Left ventricle myocardium inferior (tissue), 1 donor: Measurements from ENCODE around the gene AMN1. TPM values are rescaled to one million over a fixed set of nuclear protein-coding genes. Genes with fewer than 3 reads are reported as not detected.

Experiments
- DNase-seq: peaks from one replicate; pipeline ENCODE4 v3.0.0-alpha.2; 2020
- H3K27ac ChIP-seq: fragments of 200-600 bp; replicated peaks from 2 replicates; pipeline ENCODE4 v1.8.0; 2021
- H3K27me3 ChIP-seq: fragments of 200-600 bp; 2 replicates; pipeline ENCODE4 v1.8.0; 2021; ENCODE audit warnings: low read depth
- H3K36me3 ChIP-seq: fragments of 200-600 bp; 2 replicates; pipeline ENCODE4 v1.8.0; 2021
- H3K4me1 ChIP-seq: fragments of 200-600 bp; 2 replicates; pipeline ENCODE4 v1.8.0; 2021
- H3K4me3 ChIP-seq: fragments of 200-600 bp; 2 replicates; pipeline ENCODE4 v1.8.0; 2021; ENCODE audit warnings: mild to moderate bottlenecking, moderate library complexity
- H3K9me3 ChIP-seq: fragments of 200-600 bp; replicated peaks from 2 replicates; pipeline ENCODE4 v1.8.0; 2021
- CTCF ChIP-seq: fragments of 200-600 bp; IDR thresholded peaks from 2 replicates; pipeline ENCODE4 v1.8.0; 2021; ENCODE audit warnings: antibody characterized with exemption, mild to moderate bottlenecking, borderline replicate concordance
- intact Hi-C: fragments of 100-400 bp; cut with micrococcal nuclease; formaldehyde crosslinking; loops from one replicate; pipeline ENCODE4 v1.11.0; 2022
- total RNA-seq: library from RNA; stranded (reverse); fragmentation: NEBNext Ultra II Directional; extraction: Animal tissue kit (Norgen Biotek cat#: 25700); gene quantifications from one replicate; pipeline ENCODE4 v1.2.1, GENCODE V29; 2021
- donor health status: DM: no; HTN: yes; CAD: no; lungs with severe emphysema.

The AMN1 gene
- total RNA-seq, 1 donor from 2014 or later, result 13.9 TPM

GRCh38 chr12:31663576-31663975, 65.2 kb downstream of the AMN1 start:
- no peak for TF ChIP-seq CTCF

GRCh38 chr12:31662176-31662849, 66.5 kb downstream of the AMN1 start:
- intact Hi-C loops, result no loop called here
- no peak for TF ChIP-seq CTCF
- peaks cover 28% of the 10 kb centered on the region for H3K4me1 ChIP-seq

More at GRCh38 chr12:31663576-31663975, 65.2 kb downstream of the AMN1 start:
- no peak overlapping the region for H3K27ac ChIP-seq
- no peak for DNase-seq
- H3K9me3 ChIP-seq, result peaks cover 4% of the 10 kb centered on the region
- intact Hi-C loops, result no loop called here
- no peaks in the 10 kb centered on the region for H3K27me3 ChIP-seq
- H3K4me1 ChIP-seq, result peaks cover 24% of the 10 kb centered on the region
- peaks cover 16% of the 10 kb centered on the region for H3K36me3 ChIP-seq
- H3K4me3 ChIP-seq, result no peak overlapping the region

GRCh38 chr12:31659087-31659942, 69.5 kb downstream of the AMN1 start, which contains the start of gene ETFBKMT:
TSS of gene ETFBKMT (plus strand) at chr12:31659688. CDS start at chr12:31661954, 2,266 bp downstream.
- intact Hi-C loops, result loop anchor here (10.0 kb wide), 1 partner anchor 645 kb away; no protein-coding TSS in a partner anchor
- H3K27ac ChIP-seq, result peak within 1 kb of the TSS; percentile 98
- H3K9me3 ChIP-seq, result no peaks in the 10 kb centered on the region
- H3K4me1 ChIP-seq, result peaks cover 28% of the 10 kb centered on the region
- peak within 1 kb of the TSS; percentile 86 for H3K4me3 ChIP-seq
- DNase-seq, result peak; percentile 84
- peaks cover 16% of the 10 kb centered on the region for H3K36me3 ChIP-seq
- TF ChIP-seq CTCF, result peak; percentile 67
- no peaks in the 10 kb centered on the region for H3K27me3 ChIP-seq

More at GRCh38 chr12:31662176-31662849, 66.5 kb downstream of the AMN1 start:
- DNase-seq, result no peak
- Histone ChIP-seq H3K27me3 (no peaks in the 10 kb centered on the region), H3K36me3 (peaks cover 16% of the 10 kb centered on the region), H3K27ac (no peak overlapping the region), H3K4me3 (no peak overlapping the region), H3K9me3 (no peaks in the 10 kb centered on the region)

- H3K36me3 ChIP-seq, result peaks cover 16% of the 10 kb centered on the region
- no peak for DNase-seq
- peaks cover 28% of the 10 kb centered on the region for H3K4me1 ChIP-seq
- H3K4me3 ChIP-seq, result peak overlapping the region; percentile 86
- H3K9me3 ChIP-seq, result no peaks in the 10 kb centered on the region
- TF ChIP-seq CTCF, result no peak
- no peaks in the 10 kb centered on the region for H3K27me3 ChIP-seq
- H3K27ac ChIP-seq, result peak overlapping the region; percentile 98
- intact Hi-C loops, result loop anchor here (10.0 kb wide), 1 partner anchor 646 kb away; no protein-coding TSS in a partner anchor
These were observed 70.2 kb downstream of the AMN1 start for GRCh38 chr12:31658471-31659086.

GRCh38 chr12:31655792-31656191, 73.0 kb downstream of the AMN1 start:
- Histone ChIP-seq H3K36me3 (no peaks in the 10 kb centered on the region), H3K9me3 (no peaks in the 10 kb centered on the region), H3K4me1 (peaks cover 37% of the 10 kb centered on the region), H3K4me3 (no peak overlapping the region), H3K27me3 (no peaks in the 10 kb centered on the region), H3K27ac (no peak overlapping the region)
- no peak for DNase-seq
- TF ChIP-seq CTCF, result no peak
- intact Hi-C loops, result loop anchor here (10.0 kb wide), 1 partner anchor 649 kb away; no protein-coding TSS in a partner anchor
